ENCODE data around the gene EDC3.
"Not testable (repeated sequence)": the region's sequence is repeated elsewhere in the genome, so short reads cannot be mapped to it uniquely, and the experiment has no call there.

Gene EDC3

GRCh38 chr15:74695597-74696397 is at the start of gene EDC3:
Gene EDC3, minus strand, starts transcription at chr15:74696024. Its CDS starts 20,900 bp downstream, at chr15:74675124.
- Histone ChIP-seq H3K27me3 (ENCODE audit: control insufficient read depth, insufficient read depth, low read length) (no peaks in the 10 kb centered on the region), H3K4me1 (ENCODE audit: control insufficient read depth, insufficient read depth, low read length) (peaks cover 6% of the 10 kb centered on the region), H3K4me3 (ENCODE audit: low read length) (peak within 1 kb of the TSS; percentile 74)

GRCh38 chr15:74742422-74742821 is 46.6 kb upstream of the EDC3 start:
- Histone ChIP-seq H3K4me1 (ENCODE audit: control insufficient read depth, insufficient read depth, low read length) (no peaks in the 10 kb centered on the region), H3K27ac (ENCODE audit: low read depth, low read length) (no peak overlapping the region), H3K36me3 (ENCODE audit: control insufficient read depth, insufficient read depth, low read length) (no peaks in the 10 kb centered on the region), H3K9ac (ENCODE audit: low read length) (no peak overlapping the region), H3K4me3 (ENCODE audit: low read length) (no peak overlapping the region), H3K27me3 (ENCODE audit: control insufficient read depth, insufficient read depth, low read length) (no peaks in the 10 kb centered on the region)

More at GRCh38 chr15:74695597-74696397, at the start of gene EDC3:
- Histone ChIP-seq H3K9ac (ENCODE audit: low read length) (peak within 1 kb of the TSS; percentile 28), H3K36me3 (ENCODE audit: control insufficient read depth, insufficient read depth, low read length) (no peaks in the 10 kb centered on the region), H3K27ac (ENCODE audit: low read depth, low read length) (peak within 1 kb of the TSS; percentile 69)

DNA sequence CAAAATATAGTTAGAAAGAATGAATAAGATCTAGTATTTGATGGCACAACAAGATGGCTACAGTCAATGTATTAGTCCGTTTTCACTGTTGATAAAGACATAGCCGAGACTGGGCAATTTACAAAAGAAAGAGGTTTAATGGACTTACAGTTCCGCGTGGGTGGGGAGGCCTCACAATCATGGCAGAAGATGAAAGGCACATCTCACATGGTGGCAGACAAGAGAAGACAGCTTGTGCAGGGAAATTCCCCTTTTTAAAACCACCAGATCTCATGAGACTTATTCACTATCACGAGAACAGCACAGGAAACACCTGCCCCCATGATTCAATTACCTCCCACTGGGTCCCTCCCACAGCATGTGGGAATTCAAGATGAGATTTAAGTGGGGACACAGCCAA is 42.4 kb upstream of the EDC3 start:
- H3K27ac ChIP-seq (ENCODE audit: low read depth, low read length); H3K9ac ChIP-seq (ENCODE audit: low read length); H3K4me1 ChIP-seq (ENCODE audit: control insufficient read depth, insufficient read depth, low read length); H3K27me3 ChIP-seq (ENCODE audit: control insufficient read depth, insufficient read depth, low read length); H3K36me3 ChIP-seq (ENCODE audit: control insufficient read depth, insufficient read depth, low read length); H3K4me3 ChIP-seq (ENCODE audit: low read length): not testable (repeated sequence)

DNA sequence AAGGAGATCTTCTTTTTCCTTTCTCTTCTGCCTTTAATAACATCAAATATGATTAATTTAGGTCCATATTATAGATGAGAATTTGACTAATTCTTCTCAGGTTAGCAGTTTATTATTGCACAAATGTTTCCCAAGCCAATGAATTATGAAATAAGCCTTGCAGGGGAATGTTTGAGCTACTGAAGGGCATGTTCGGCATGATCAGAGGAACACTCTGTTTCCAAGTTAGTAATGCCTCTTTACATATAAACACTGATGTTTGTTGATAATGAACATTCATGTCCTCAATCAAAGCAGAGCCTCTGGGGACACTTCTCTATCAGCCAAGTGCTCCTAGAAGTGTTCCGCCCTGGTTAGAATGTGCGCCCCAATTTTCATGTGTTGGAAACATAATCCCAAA is 39.5 kb upstream of the EDC3 start:
- H3K4me1 ChIP-seq (ENCODE audit: control insufficient read depth, insufficient read depth, low read length): no peaks in the 10 kb centered on the region
- H3K36me3 ChIP-seq (ENCODE audit: control insufficient read depth, insufficient read depth, low read length): no peaks in the 10 kb centered on the region

DNA sequence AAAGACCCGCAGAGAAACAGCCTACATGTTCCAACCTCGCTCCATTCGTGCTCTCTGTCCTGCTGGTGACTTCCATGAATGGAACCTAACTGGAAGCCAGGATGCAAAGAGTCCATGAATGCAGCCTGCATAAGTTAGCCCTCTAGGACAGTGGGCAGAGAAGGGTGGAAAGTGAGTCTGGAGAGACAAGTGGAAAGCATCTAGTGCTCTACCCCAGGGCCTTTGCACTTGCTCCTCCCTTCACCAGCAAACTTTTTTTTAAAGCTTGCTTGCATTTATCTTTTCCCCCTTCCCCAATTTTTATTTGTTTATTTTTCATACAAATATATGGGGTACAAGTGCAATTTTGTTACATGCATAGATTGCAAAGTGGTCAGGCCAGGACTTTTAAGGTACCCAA is 37.4 kb upstream of the EDC3 start:
- no peaks in the 10 kb centered on the region for H3K36me3 ChIP-seq (ENCODE audit: control insufficient read depth, insufficient read depth, low read length)
- H3K4me3 ChIP-seq (ENCODE audit: low read length): no peak overlapping the region
- no peaks in the 10 kb centered on the region for H3K4me1 ChIP-seq (ENCODE audit: control insufficient read depth, insufficient read depth, low read length)
- no peak overlapping the region for H3K27ac ChIP-seq (ENCODE audit: low read depth, low read length)
- H3K27me3 ChIP-seq (ENCODE audit: control insufficient read depth, insufficient read depth, low read length): peaks cover 8% of the 10 kb centered on the region
- H3K9ac ChIP-seq (ENCODE audit: low read length): no peak overlapping the region

More for the DNA sequence above, 39.5 kb upstream of the EDC3 start:
- no peak overlapping the region for H3K4me3 ChIP-seq (ENCODE audit: low read length)
- H3K27me3 ChIP-seq (ENCODE audit: control insufficient read depth, insufficient read depth, low read length): peaks cover 8% of the 10 kb centered on the region
- H3K9ac ChIP-seq (ENCODE audit: low read length): no peak overlapping the region
- no peak overlapping the region for H3K27ac ChIP-seq (ENCODE audit: low read depth, low read length)

DNA sequence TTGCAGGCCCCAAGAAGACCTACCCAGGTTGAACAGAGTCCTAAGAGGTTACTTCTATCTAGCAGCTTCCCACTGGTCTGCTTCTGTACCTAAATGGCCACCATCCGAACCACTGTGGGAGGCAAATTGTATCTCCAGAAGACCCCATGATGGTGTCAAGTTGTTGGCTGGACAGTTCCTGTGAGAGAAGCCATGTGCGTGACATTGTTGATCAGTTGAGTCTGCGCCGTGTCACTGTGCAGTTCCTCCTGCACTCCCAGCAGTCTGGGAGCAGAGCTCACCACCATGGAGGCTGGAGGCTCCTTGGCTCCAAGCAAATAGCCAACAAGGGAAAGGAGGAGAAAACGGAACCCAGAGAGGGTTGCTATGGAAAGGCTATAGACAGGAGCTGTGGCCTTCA is 37.0 kb upstream of the EDC3 start:
- Histone ChIP-seq H3K9ac (ENCODE audit: low read length) (no peak overlapping the region), H3K27me3 (ENCODE audit: control insufficient read depth, insufficient read depth, low read length) (peaks cover 8% of the 10 kb centered on the region), H3K36me3 (ENCODE audit: control insufficient read depth, insufficient read depth, low read length) (no peaks in the 10 kb centered on the region), H3K27ac (ENCODE audit: low read depth, low read length) (no peak overlapping the region), H3K4me1 (ENCODE audit: control insufficient read depth, insufficient read depth, low read length) (no peaks in the 10 kb centered on the region), H3K4me3 (ENCODE audit: low read length) (no peak overlapping the region)

- Histone ChIP-seq H3K36me3 (ENCODE audit: control insufficient read depth, insufficient read depth, low read length) (no peaks in the 10 kb centered on the region), H3K27me3 (ENCODE audit: control insufficient read depth, insufficient read depth, low read length) (peaks cover 15% of the 10 kb centered on the region), H3K4me1 (ENCODE audit: control insufficient read depth, insufficient read depth, low read length) (peaks cover 5% of the 10 kb centered on the region), H3K9ac (ENCODE audit: low read length) (no peak overlapping the region), H3K27ac (ENCODE audit: low read depth, low read length) (no peak overlapping the region), H3K4me3 (ENCODE audit: low read length) (no peak overlapping the region)
These were observed 34.9 kb upstream of the EDC3 start for GRCh38 chr15:74730619-74731316.

DNA sequence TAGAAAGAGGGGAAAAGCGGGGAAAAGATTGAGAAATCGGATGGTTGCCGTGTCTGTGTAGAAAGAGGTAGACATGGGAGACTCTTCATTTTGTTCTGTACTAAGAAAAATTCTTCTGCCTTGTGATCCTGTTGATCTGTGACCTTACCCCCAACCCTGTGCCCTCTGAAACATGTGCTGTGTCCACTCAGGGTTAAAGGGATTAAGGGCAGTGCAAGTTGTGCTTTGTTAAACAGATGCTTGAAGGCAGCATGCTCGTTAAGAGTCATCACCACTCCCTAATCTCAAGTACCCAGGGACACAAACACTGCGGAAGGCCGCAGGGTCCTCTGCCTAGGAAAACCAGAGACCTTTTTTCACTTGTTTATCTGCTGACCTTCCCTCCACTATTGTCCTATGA is 33.5 kb upstream of the EDC3 start:
- H3K4me1 ChIP-seq (ENCODE audit: control insufficient read depth, insufficient read depth, low read length); H3K4me3 ChIP-seq (ENCODE audit: low read length); H3K36me3 ChIP-seq (ENCODE audit: control insufficient read depth, insufficient read depth, low read length); H3K9ac ChIP-seq (ENCODE audit: low read length); H3K27ac ChIP-seq (ENCODE audit: low read depth, low read length): not testable (repeated sequence)
- H3K27me3 ChIP-seq (ENCODE audit: control insufficient read depth, insufficient read depth, low read length): peaks cover 15% of the 10 kb centered on the region

DNA sequence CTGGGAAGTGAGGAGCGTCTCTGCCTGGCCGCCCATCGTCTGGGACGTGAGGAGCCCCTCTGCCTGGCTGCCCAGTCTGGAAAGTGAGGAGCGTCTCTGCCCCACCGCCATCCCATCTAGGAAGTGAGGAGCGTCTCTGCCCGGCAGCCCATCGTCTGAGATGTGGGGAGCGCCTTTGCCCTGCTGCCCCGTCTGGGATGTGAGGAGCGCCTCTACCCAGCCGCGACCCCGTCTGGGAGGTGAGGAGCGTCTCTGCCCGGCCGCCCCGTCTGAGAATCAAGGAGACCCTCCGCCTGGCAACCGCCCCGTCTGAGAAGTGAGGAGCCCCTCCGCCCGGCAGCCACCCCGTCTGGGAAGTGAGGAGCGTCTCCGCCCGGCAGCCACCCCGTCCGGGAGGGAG is 32.9 kb upstream of the EDC3 start:
- not testable (repeated sequence) for H3K36me3 ChIP-seq (ENCODE audit: control insufficient read depth, insufficient read depth, low read length); H3K4me1 ChIP-seq (ENCODE audit: control insufficient read depth, insufficient read depth, low read length)
- H3K27me3 ChIP-seq (ENCODE audit: control insufficient read depth, insufficient read depth, low read length): peaks cover 15% of the 10 kb centered on the region

DNA sequence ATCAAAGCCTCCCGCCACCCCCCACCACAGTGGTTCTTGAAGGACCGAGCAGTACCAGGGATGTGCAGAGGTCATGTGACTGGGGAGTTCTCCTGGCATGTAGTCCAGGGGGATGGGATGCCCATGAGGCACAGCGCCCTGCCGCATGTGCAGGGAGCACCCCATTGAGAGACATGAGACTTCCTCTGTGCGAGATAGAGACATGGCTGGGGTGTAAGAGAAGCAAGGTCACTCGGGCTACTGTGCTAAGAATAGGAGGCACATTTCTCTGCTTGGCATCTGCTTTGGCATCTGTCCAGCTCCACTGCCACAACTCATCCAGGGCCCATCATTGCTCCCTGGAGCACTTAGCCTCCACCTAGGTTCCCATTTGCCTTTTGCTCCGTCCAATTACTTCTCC is 31.9 kb upstream of the EDC3 start:
- Histone ChIP-seq H3K36me3 (ENCODE audit: control insufficient read depth, insufficient read depth, low read length) (no peaks in the 10 kb centered on the region), H3K4me1 (ENCODE audit: control insufficient read depth, insufficient read depth, low read length) (peaks cover 5% of the 10 kb centered on the region), H3K27ac (ENCODE audit: low read depth, low read length) (no peak overlapping the region), H3K4me3 (ENCODE audit: low read length) (no peak overlapping the region), H3K9ac (ENCODE audit: low read length) (no peak overlapping the region), H3K27me3 (ENCODE audit: control insufficient read depth, insufficient read depth, low read length) (peaks cover 15% of the 10 kb centered on the region)

More for the DNA sequence above, 32.9 kb upstream of the EDC3 start:
- H3K9ac ChIP-seq (ENCODE audit: low read length); H3K27ac ChIP-seq (ENCODE audit: low read depth, low read length); H3K4me3 ChIP-seq (ENCODE audit: low read length): not testable (repeated sequence)

GRCh38 chr15:74726774-74727164 is 30.9 kb upstream of the EDC3 start:
- Histone ChIP-seq H3K36me3 (ENCODE audit: control insufficient read depth, insufficient read depth, low read length) (no peaks in the 10 kb centered on the region), H3K9ac (ENCODE audit: low read length) (no peak overlapping the region), H3K27me3 (ENCODE audit: control insufficient read depth, insufficient read depth, low read length) (peaks cover 13% of the 10 kb centered on the region), H3K27ac (ENCODE audit: low read depth, low read length) (no peak overlapping the region), H3K4me1 (ENCODE audit: control insufficient read depth, insufficient read depth, low read length) (peaks cover 5% of the 10 kb centered on the region), H3K4me3 (ENCODE audit: low read length) (peak overlapping the region; percentile 49)

DNA sequence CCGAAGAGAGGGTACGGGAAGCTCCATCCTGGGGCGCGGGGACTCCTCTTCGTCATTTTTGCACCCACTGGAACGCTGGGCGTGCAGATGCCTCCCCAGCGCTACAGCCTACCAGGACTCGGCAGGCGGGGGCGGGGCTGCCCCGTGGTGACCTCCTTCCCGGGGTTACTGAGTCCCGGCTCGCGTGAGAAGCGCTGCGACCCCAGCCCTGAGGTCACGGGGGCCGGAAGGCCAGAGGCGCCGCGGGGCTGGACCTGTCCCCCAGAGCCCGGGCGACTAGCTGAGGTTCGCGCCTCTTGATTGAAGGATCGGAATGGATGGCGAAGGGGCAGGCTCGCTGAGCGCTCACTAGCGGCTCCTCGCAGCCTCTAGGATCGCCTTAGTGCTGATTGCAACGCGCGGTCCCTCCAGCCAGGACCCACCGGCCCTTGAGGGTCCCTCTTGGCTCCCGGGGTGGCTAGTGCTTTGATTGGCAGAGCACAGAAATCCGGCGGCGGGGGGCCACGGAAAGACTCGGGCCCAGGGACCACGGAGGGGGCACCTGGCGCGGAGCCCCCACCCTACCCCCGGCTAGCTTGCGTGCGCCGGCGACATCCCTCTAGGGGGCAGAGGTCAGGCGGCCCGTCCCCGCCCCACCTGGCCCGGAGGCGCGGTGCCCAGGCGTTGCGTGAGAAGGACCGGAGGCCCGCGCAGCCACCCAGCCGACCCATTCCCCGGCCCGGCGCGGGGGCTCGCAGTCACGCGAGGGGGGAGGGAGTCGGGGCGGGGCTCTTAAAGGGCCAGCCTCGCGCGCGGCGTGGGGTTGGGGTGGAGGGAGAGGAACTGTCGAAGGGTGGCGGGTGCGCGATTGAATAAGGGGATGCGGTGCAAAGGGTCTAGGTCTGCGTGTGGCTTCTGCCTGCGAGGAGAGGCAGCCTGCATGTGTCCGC is 30.3 kb upstream of the EDC3 start:
- no peak overlapping the region for H3K27ac ChIP-seq (ENCODE audit: low read depth, low read length)
- H3K36me3 ChIP-seq (ENCODE audit: control insufficient read depth, insufficient read depth, low read length): no peaks in the 10 kb centered on the region
- peak overlapping the region; percentile 49 for H3K4me3 ChIP-seq (ENCODE audit: low read length)
- H3K27me3 ChIP-seq (ENCODE audit: control insufficient read depth, insufficient read depth, low read length): peaks cover 11% of the 10 kb centered on the region
- peaks cover 5% of the 10 kb centered on the region for H3K4me1 ChIP-seq (ENCODE audit: control insufficient read depth, insufficient read depth, low read length)
- no peak overlapping the region for H3K9ac ChIP-seq (ENCODE audit: low read length)

Data from rectal smooth muscle tissue (tissue), 1 donor.